PC-3 (cell line): ENCODE data around the gene COL25A1.

ENCODE experiments used
- CTCF ChIP-seq: fragments of 300-600 bp; sonication (generic); conservative IDR thresholded peaks from 2 replicates; pipeline ENCODE4 v1.5.1; 2017; ENCODE audit warnings: antibody characterized with exemption, low read depth, mild to moderate bottlenecking, low read length
- EZH2 ChIP-seq: fragments of 300-600 bp; sonication (generic); IDR thresholded peaks from one replicate; pipeline ENCODE4 v1.6.1; 2017; ENCODE audit warnings: antibody characterized with exemption, mild to moderate bottlenecking, low read length; ENCODE audit not compliant: unreplicated experiment

DNA sequence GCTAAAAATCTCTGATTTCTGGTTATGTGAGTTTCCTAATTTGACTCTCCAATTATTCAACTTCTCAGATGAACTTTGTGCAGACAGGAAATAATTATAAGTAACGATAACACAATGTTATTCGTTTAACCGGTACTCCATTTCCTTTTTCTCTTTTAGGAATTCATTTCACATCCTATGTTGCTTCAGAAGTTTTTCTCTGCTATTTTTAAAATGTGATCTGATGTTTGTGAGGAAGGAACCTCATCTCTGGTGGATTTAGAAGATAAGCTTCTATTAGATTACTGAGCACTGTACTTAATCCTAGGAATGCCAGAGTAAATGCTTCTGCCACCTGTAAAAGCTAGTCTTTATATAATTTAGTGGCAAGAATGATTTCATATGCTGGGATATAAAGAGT, 423.7 kb downstream of the COL25A1 start:
- TF ChIP-seq CTCF (no peak), EZH2 (no peak)
